Left ventricle myocardium inferior (tissue), 1 donor: ENCODE data around the gene PPP1R14D. TPM values are rescaled to one million over a fixed set of nuclear protein-coding genes. Genes with fewer than 3 reads are reported as not detected.

Experiments used
- DNase-seq: peaks from one replicate; pipeline ENCODE4 v3.0.0-alpha.2; 2020
- H3K27ac ChIP-seq: fragments of 200-600 bp; replicated peaks from 2 replicates; pipeline ENCODE4 v1.8.0; 2021
- H3K27me3 ChIP-seq: fragments of 200-600 bp; 2 replicates; pipeline ENCODE4 v1.8.0; 2021; ENCODE audit warnings: low read depth
- H3K36me3 ChIP-seq: fragments of 200-600 bp; 2 replicates; pipeline ENCODE4 v1.8.0; 2021
- H3K4me1 ChIP-seq: fragments of 200-600 bp; 2 replicates; pipeline ENCODE4 v1.8.0; 2021
- H3K4me3 ChIP-seq: fragments of 200-600 bp; 2 replicates; pipeline ENCODE4 v1.8.0; 2021; ENCODE audit warnings: mild to moderate bottlenecking, moderate library complexity
- H3K9me3 ChIP-seq: fragments of 200-600 bp; replicated peaks from 2 replicates; pipeline ENCODE4 v1.8.0; 2021
- intact Hi-C: fragments of 100-400 bp; cut with micrococcal nuclease; formaldehyde crosslinking; loops from one replicate; pipeline ENCODE4 v1.11.0; 2022
- total RNA-seq: library from RNA; stranded (reverse); fragmentation: NEBNext Ultra II Directional; extraction: Animal tissue kit (Norgen Biotek cat#: 25700); gene quantifications from one replicate; pipeline ENCODE4 v1.2.1, GENCODE V29; 2021
- TF ChIP-seq, protein P1 (sequence below): fragments of 200-600 bp; IDR thresholded peaks from 2 replicates; pipeline ENCODE4 v1.8.0; 2021; ENCODE audit warnings: antibody characterized with exemption, mild to moderate bottlenecking, borderline replicate concordance
- donor health status: DM: no; HTN: yes; CAD: no; lungs with severe emphysema.

Gene PPP1R14D
- total RNA-seq, 1 donor from 2014 or later, result not detected

DNA sequence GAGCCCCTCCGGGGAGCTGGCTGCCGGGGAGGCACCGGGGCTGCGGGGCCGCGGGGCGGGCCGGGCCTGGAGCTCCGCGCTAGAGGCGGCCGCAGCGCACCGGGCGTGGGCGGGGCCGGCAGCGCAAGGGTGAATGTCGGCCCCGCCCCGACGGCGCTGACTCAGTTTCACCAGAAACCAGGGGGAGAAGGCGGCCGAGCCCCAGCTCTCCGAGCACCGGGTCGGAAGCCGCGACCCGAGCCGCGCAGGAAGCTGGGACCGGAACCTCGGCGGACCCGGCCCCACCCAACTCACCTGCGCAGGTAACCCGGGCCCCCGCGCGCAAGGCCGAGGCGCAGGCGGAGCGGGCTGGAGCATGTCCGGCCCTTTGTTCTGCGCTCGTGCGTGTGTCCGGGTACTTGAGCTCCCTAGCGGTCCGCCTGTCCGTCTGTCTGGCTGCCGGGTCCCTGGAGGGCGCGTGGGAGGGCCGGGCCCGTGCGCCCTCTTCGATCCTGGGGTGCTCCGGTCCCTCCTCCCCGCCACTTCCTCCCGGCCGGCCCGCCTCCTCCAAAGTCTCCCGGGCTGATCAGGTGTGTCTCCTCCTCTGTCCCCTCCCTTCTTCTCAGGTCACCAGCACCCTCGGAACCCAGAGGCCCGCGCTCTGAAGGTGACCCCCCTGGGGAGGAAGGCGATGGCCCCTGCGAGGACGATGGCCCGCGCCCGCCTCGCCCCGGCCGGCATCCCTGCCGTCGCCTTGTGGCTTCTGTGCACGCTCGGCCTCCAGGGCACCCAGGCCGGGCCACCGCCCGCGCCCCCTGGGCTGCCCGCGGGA lies 15.6 kb upstream of the PPP1R14D start, which contains the start of gene SPINT1:
SPINT1 (plus strand) TSS at position 164 of the 811 bp plus-strand sequence; CDS start at position 671, 507 bp downstream.
- Histone ChIP-seq H3K4me1 (peaks cover 18% of the 10 kb centered on the region), H3K27me3 (peaks cover 53% of the 10 kb centered on the region), H3K36me3 (no peaks in the 10 kb centered on the region), H3K27ac (no peak within 1 kb of the TSS), H3K9me3 (no peaks in the 10 kb centered on the region), H3K4me3 (peak within 1 kb of the TSS; percentile 68)
- intact Hi-C loops, result no loop called here
- no peak for DNase-seq
- TF ChIP-seq, protein P1, sequence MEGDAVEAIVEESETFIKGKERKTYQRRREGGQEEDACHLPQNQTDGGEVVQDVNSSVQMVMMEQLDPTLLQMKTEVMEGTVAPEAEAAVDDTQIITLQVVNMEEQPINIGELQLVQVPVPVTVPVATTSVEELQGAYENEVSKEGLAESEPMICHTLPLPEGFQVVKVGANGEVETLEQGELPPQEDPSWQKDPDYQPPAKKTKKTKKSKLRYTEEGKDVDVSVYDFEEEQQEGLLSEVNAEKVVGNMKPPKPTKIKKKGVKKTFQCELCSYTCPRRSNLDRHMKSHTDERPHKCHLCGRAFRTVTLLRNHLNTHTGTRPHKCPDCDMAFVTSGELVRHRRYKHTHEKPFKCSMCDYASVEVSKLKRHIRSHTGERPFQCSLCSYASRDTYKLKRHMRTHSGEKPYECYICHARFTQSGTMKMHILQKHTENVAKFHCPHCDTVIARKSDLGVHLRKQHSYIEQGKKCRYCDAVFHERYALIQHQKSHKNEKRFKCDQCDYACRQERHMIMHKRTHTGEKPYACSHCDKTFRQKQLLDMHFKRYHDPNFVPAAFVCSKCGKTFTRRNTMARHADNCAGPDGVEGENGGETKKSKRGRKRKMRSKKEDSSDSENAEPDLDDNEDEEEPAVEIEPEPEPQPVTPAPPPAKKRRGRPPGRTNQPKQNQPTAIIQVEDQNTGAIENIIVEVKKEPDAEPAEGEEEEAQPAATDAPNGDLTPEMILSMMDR, result no peak

GRCh38 chr15:40843261-40843884 lies 14.9 kb upstream of the PPP1R14D start:
- DNase-seq, result no peak
- TF ChIP-seq, protein P1, result no peak
- Histone ChIP-seq H3K9me3 (no peaks in the 10 kb centered on the region), H3K27me3 (peaks cover 53% of the 10 kb centered on the region), H3K4me3 (peak overlapping the region; percentile 68), H3K27ac (no peak overlapping the region), H3K4me1 (peaks cover 18% of the 10 kb centered on the region), H3K36me3 (no peaks in the 10 kb centered on the region)
- intact Hi-C loops, result no loop called here

GRCh38 chr15:40841741-40842140 lies 13.2 kb upstream of the PPP1R14D start:
- no peak overlapping the region for H3K27ac ChIP-seq
- H3K27me3 ChIP-seq, result peaks cover 41% of the 10 kb centered on the region
- TF ChIP-seq, protein P1, result no peak
- no peak overlapping the region for H3K4me3 ChIP-seq
- H3K9me3 ChIP-seq, result no peaks in the 10 kb centered on the region
- no peaks in the 10 kb centered on the region for H3K36me3 ChIP-seq
- peaks cover 18% of the 10 kb centered on the region for H3K4me1 ChIP-seq
- intact Hi-C loops, result no loop called here
- DNase-seq, result no peak

- Histone ChIP-seq H3K4me3 (no peak overlapping the region), H3K27ac (no peak overlapping the region), H3K27me3 (peaks cover 11% of the 10 kb centered on the region), H3K4me1 (peaks cover 5% of the 10 kb centered on the region), H3K36me3 (no peaks in the 10 kb centered on the region), H3K9me3 (no peaks in the 10 kb centered on the region)
- intact Hi-C loops, result no loop called here
- TF ChIP-seq, protein P1, result no peak
- no peak for DNase-seq
These were observed 10.2 kb upstream of the PPP1R14D start for GRCh38 chr15:40838756-40839155.

GRCh38 chr15:40836020-40836419 lies 7.5 kb upstream of the PPP1R14D start:
- Histone ChIP-seq H3K4me3 (no peak overlapping the region), H3K27ac (no peak overlapping the region), H3K27me3 (no peaks in the 10 kb centered on the region), H3K9me3 (no peaks in the 10 kb centered on the region), H3K36me3 (no peaks in the 10 kb centered on the region), H3K4me1 (no peaks in the 10 kb centered on the region)
- DNase-seq, result no peak
- TF ChIP-seq, protein P1, result no peak
- intact Hi-C loops, result no loop called here
